ENCODE results near the gene MAGEH1.

GRCh38 chrX:55480390-55481062, 28.6 kb downstream of the MAGEH1 start:
- no peak for TF ChIP-seq EZH2 (IDR thresholded peaks at IDR 0.05; ENCODE audit: borderline replicate concordance, low read depth, low read length, poor library complexity, severe bottlenecking)
- no peak for TF ChIP-seq CTCF (conservative IDR thresholded peaks at IDR 0.05; ENCODE audit: low read depth, low read length)
